HL-60 (cell line): ENCODE data around the gene CACNB3.

ENCODE experiments used
- DNase-seq, 2 experiments: peaks; one replicate each; pipeline ENCODE4 v3.0.0-alpha.2; 2010 to 2020; ENCODE audit warnings: low read depth in 1 of 2, low spot score in 1 of 2
- H3K27ac ChIP-seq: fragments of 250-450 bp; sonication (Bioruptor Pico); replicated peaks from 2 replicates; pipeline ENCODE4 v1.5.1; 2020; ENCODE audit warnings: mild to moderate bottlenecking, moderate library complexity
- H3K27me3 ChIP-seq: fragments of 250-450 bp; sonication (Bioruptor Pico); 2 replicates; pipeline ENCODE4 v1.5.1; 2021; ENCODE audit warnings: mild to moderate bottlenecking, moderate library complexity; ENCODE audit not compliant: insufficient read depth, poor library complexity, severe bottlenecking
- H3K4me3 ChIP-seq: replicated peaks from 2 replicates; pipeline ENCODE4 v1.5.1; 2011; ENCODE audit warnings: mild to moderate bottlenecking, control low read depth, low read length; ENCODE audit not compliant: insufficient read depth
- GABPA ChIP-seq: IDR thresholded peaks from 2 replicates; pipeline ENCODE4 v1.6.1; 2012; ENCODE audit warnings: low read depth
- POLR2AphosphoS5 ChIP-seq: IDR thresholded peaks from 2 replicates; pipeline ENCODE4 v1.6.1; 2012; ENCODE audit warnings: low read depth
- REST ChIP-seq: IDR thresholded peaks from 2 replicates; pipeline ENCODE4 v1.6.1; 2012; ENCODE audit warnings: low read depth; ENCODE audit not compliant: insufficient replicate concordance
- SPI1 ChIP-seq: IDR thresholded peaks from 2 replicates; pipeline ENCODE4 v1.6.1; 2012; ENCODE audit warnings: low read depth, mild to moderate bottlenecking, borderline replicate concordance
- TF ChIP-seq, protein P1 (sequence below): IDR thresholded peaks from one replicate; pipeline ENCODE4 v1.5.1; 2011; ENCODE audit warnings: low read length, control low read depth, inconsistent platforms; ENCODE audit not compliant: insufficient read depth

Gene CACNB3

GRCh38 chr12:48771588-48772112 is 46.6 kb upstream of the CACNB3 start:
- DNase-seq: no peak
- H3K27ac ChIP-seq: no peak overlapping the region
- TF ChIP-seq, protein P1, sequence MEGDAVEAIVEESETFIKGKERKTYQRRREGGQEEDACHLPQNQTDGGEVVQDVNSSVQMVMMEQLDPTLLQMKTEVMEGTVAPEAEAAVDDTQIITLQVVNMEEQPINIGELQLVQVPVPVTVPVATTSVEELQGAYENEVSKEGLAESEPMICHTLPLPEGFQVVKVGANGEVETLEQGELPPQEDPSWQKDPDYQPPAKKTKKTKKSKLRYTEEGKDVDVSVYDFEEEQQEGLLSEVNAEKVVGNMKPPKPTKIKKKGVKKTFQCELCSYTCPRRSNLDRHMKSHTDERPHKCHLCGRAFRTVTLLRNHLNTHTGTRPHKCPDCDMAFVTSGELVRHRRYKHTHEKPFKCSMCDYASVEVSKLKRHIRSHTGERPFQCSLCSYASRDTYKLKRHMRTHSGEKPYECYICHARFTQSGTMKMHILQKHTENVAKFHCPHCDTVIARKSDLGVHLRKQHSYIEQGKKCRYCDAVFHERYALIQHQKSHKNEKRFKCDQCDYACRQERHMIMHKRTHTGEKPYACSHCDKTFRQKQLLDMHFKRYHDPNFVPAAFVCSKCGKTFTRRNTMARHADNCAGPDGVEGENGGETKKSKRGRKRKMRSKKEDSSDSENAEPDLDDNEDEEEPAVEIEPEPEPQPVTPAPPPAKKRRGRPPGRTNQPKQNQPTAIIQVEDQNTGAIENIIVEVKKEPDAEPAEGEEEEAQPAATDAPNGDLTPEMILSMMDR: no peak
- TF ChIP-seq SPI1 (no peak), REST (no peak), POLR2AphosphoS5 (no peak), GABPA (no peak)
- no peak overlapping the region for H3K4me3 ChIP-seq
- no peaks in the 10 kb centered on the region for H3K27me3 ChIP-seq

- Histone ChIP-seq H3K4me3 (no peak overlapping the region), H3K27ac (no peak overlapping the region), H3K27me3 (no peaks in the 10 kb centered on the region)
- DNase-seq: no peak
- TF ChIP-seq SPI1 (no peak), POLR2AphosphoS5 (no peak), GABPA (no peak), REST (no peak)
- TF ChIP-seq, protein P1: no peak
Measured at GRCh38 chr12:48773686-48774085, 44.6 kb upstream of the CACNB3 start.

DNA sequence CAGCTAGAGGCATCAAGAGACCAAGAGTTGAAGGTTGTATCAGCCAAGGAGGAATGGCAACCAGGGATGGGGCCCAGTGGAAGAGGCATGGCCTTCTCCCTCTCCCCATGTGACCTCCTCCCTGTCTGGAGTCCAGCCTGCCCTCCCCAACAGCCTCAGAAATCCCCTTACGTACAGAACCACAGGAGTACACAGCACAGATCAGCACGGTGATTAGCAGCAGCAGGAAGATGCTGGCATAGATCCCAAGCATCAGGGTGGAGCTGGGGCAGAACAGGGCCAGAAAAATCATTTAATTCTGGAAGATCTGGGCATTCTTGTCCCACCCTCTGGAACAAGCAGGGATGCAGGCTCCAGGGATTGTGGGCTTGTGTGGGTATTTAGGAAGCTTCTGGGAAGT is 43.8 kb upstream of the CACNB3 start:
- Histone ChIP-seq H3K27ac (no peak overlapping the region), H3K4me3 (no peak overlapping the region), H3K27me3 (no peaks in the 10 kb centered on the region)
- no peak for TF ChIP-seq SPI1
- TF ChIP-seq GABPA: no peak
- TF ChIP-seq REST: no peak
- TF ChIP-seq, protein P1: no peak
- TF ChIP-seq POLR2AphosphoS5: no peak
- no peak for DNase-seq
